PC-3 (cell line): ENCODE measurements around the gene RIC8B. TPM values are rescaled to one million over a fixed set of nuclear protein-coding genes. Genes with fewer than 3 reads are reported as not detected.

ENCODE experiments used
- ATAC-seq: fragments of 200-7000 bp; cut with Tn5 transposase; 2 replicates; pipeline ENCODE4 v1.9.1; 2020; ENCODE audit warnings: mild to moderate bottlenecking, moderate library complexity
- BruUV-seq: library from RNA; stranded (reverse); fragments of 400-500 nt; replicated peaks from 2 replicates; lab custom pipeline; 2021; lab: Mats Ljungman, UMichigan
- CTCF ChIA-PET: fragments of 300-600 bp; sonication (Branson Sonifier 250); formaldehyde crosslinking; loops from one replicate; lab custom pipeline; 2022; ENCODE audit warnings: antibody characterized with exemption; lab: Charles Lee
- POLR2A ChIA-PET: fragments of 300-600 bp; sonication (Branson Sonifier 250); formaldehyde crosslinking; loops from one replicate; lab custom pipeline; 2022; ENCODE audit warnings: antibody characterized with exemption; ENCODE audit not compliant: unreplicated experiment; lab: Charles Lee
- DNase-seq: peaks from one replicate; pipeline ENCODE4 v3.0.0-alpha.2; 2015
- H2AFZ ChIP-seq: fragments of 300-600 bp; sonication (generic); 2 replicates; pipeline ENCODE4 v1.6.0; 2016; ENCODE audit warnings: antibody characterized with exemption, low read length
- H3F3A ChIP-seq: fragments of 300-600 bp; sonication (generic); one replicate; pipeline ENCODE4 v1.6.0; 2017; ENCODE audit warnings: antibody characterized with exemption, low read length, control low read depth, mild to moderate bottlenecking; ENCODE audit not compliant: unreplicated experiment
- H3K27ac ChIP-seq: fragments of 300-600 bp; sonication (generic); 2 replicates; pipeline ENCODE4 v1.5.1; 2016; ENCODE audit warnings: mild to moderate bottlenecking, low read length
- H3K27me3 ChIP-seq: fragments of 300-600 bp; sonication (generic); 2 replicates; pipeline ENCODE4 v1.6.1; 2016; ENCODE audit warnings: low read length, mixed read lengths
- H3K36me3 ChIP-seq: fragments of 300-600 bp; sonication (generic); 2 replicates; pipeline ENCODE4 v1.6.1; 2016; ENCODE audit warnings: low read depth, mixed run types, low read length, mixed read lengths
- H3K4me1 ChIP-seq: fragments of 300-600 bp; sonication (generic); 2 replicates; pipeline ENCODE4 v1.5.1; 2016; ENCODE audit warnings: low read length; ENCODE audit not compliant: insufficient read depth
- H3K4me2 ChIP-seq: fragments of 300-600 bp; sonication (generic); 2 replicates; pipeline ENCODE4 v1.6.0; 2016; ENCODE audit warnings: low read length
- H3K4me3 ChIP-seq: fragments of 300-600 bp; sonication (generic); 2 replicates; pipeline ENCODE4 v1.5.1; 2016; ENCODE audit warnings: mild to moderate bottlenecking, low read length, mixed read lengths
- H3K79me2 ChIP-seq: fragments of 300-600 bp; sonication (generic); 2 replicates; pipeline ENCODE4 v1.6.1; 2017; ENCODE audit warnings: low read length, mixed read lengths
- H3K9ac ChIP-seq: fragments of 300-600 bp; sonication (generic); 2 replicates; pipeline ENCODE4 v1.6.0; 2016; ENCODE audit warnings: mild to moderate bottlenecking, low read length
- H3K9me2 ChIP-seq: fragments of 300-600 bp; sonication (generic); replicated peaks from 2 replicates; pipeline ENCODE4 v1.6.1; 2016; ENCODE audit warnings: mixed run types, low read length, mixed read lengths
- H3K9me3 ChIP-seq: fragments of 300-600 bp; sonication (generic); 2 replicates; pipeline ENCODE4 v1.6.1; 2016; ENCODE audit warnings: low read length, mixed read lengths
- H4K20me1 ChIP-seq: fragments of 300-600 bp; sonication (generic); 2 replicates; pipeline ENCODE4 v1.6.1; 2016; ENCODE audit warnings: low read length, mixed read lengths
- EZH2 ChIP-seq: fragments of 300-600 bp; sonication (generic); IDR thresholded peaks from one replicate; pipeline ENCODE4 v1.6.1; 2017; ENCODE audit warnings: antibody characterized with exemption, mild to moderate bottlenecking, low read length; ENCODE audit not compliant: unreplicated experiment
- EZH2phosphoT487 ChIP-seq: fragments of 300-600 bp; sonication (generic); IDR thresholded peaks from 2 replicates; pipeline ENCODE4 v1.6.1; 2018; ENCODE audit warnings: mild to moderate bottlenecking, antibody characterized with exemption, low read length, borderline replicate concordance
- intact Hi-C: fragments of 100-400 bp; cut with micrococcal nuclease; formaldehyde crosslinking; loops from 2 replicates; pipeline ENCODE4 v1.9.0; 2023
- total RNA-seq: library from RNA; depleted of rRNA; stranded (reverse); fragments of >200 nt; gene quantifications from 2 replicates; pipeline ENCODE4 v1.2.3, GENCODE V29; 2014
- TF ChIP-seq, protein P1 (sequence below): fragments of 300-600 bp; sonication (generic); conservative IDR thresholded peaks from 2 replicates; pipeline ENCODE4 v1.5.1; 2017; ENCODE audit warnings: antibody characterized with exemption, low read depth, mild to moderate bottlenecking, low read length

RIC8B gene
- total RNA-seq, 1 experiment from 2014 or later, result 8.6 TPM

DNA sequence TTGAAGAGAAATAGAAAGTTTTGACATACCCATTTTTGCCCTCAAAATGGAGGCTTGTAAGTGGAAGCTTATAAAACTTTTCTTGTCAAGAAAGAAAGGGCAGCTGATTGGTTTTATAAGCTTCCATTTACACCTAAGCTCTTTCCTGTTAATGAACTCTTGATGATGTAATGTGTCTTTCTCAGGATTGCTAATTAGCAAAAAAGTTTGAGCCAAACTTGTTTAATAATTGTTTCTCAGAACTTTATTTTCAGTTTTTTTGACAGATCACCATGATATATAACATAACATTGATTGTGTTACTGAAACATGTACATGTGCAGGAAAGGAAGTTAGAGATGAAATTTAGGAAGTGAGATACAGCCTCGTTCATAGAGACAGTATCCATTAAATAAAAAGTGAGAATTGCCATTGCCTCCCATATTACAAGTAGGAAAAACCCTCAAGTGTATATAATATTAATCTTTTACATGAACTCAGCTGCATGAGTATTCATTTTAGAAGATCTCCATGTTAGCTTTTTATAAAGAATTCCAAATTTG, 26.8 kb downstream of the RIC8B start:
- Histone ChIP-seq H3K4me2 (no peak overlapping the region), H3K4me3 (no peak overlapping the region), H4K20me1 (no peaks in the 10 kb centered on the region), H3K27ac (no peak overlapping the region), H2AFZ (no peak overlapping the region), H3K4me1 (no peaks in the 10 kb centered on the region), H3K27me3 (no peaks in the 10 kb centered on the region), H3K9me2 (no peaks in the 10 kb centered on the region), H3K9ac (no peak overlapping the region), H3K36me3 (no peaks in the 10 kb centered on the region), H3F3A (no peaks in the 10 kb centered on the region), H3K79me2 (no peaks in the 10 kb centered on the region), H3K9me3 (no peaks in the 10 kb centered on the region)
- DNase-seq (no peak), ATAC-seq (no peak)
- ChIA-PET POLR2A (no interaction called here), CTCF (no interaction called here)
- TF ChIP-seq, protein P1, sequence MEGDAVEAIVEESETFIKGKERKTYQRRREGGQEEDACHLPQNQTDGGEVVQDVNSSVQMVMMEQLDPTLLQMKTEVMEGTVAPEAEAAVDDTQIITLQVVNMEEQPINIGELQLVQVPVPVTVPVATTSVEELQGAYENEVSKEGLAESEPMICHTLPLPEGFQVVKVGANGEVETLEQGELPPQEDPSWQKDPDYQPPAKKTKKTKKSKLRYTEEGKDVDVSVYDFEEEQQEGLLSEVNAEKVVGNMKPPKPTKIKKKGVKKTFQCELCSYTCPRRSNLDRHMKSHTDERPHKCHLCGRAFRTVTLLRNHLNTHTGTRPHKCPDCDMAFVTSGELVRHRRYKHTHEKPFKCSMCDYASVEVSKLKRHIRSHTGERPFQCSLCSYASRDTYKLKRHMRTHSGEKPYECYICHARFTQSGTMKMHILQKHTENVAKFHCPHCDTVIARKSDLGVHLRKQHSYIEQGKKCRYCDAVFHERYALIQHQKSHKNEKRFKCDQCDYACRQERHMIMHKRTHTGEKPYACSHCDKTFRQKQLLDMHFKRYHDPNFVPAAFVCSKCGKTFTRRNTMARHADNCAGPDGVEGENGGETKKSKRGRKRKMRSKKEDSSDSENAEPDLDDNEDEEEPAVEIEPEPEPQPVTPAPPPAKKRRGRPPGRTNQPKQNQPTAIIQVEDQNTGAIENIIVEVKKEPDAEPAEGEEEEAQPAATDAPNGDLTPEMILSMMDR, result no peak
- TF ChIP-seq EZH2phosphoT487, result no peak
- no TSS peak for BruUV-seq
- intact Hi-C loops, result no loop called here

DNA sequence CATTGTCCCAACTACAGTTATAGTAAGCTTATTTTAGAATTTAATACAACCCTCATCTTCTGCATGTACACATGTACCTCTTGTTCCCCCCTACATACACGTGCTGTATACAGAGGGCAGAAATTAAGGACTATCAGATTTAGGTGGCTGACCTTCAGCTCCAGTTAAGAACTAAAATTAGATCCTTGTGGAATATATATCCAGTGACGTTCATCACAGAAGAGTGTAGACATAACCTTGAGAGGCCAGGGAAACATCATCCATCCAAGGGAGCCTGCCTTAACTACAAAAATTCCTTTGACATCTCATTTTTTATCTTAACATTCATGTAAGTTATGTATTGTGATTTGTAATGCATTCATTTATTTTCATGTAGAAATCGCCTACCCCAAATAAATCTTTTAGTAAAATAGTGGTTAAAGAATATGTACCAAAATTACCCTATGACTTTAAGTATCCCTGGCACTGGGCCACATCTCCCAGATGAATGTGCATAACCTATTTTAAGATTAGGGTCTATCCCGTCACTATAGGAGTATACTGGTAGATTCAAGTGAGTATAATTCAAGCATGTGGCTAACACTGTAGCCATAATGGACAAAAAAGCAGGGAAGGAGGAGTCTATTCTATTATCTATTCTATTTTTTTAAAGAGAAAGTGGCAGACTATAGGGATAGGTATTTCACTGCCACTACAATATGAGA, 27.5 kb downstream of the RIC8B start:
- DNase-seq (no peak), ATAC-seq (no peak)
- BruUV-seq, result no TSS peak
- H3K27me3 ChIP-seq, result no peaks in the 10 kb centered on the region
- no peaks in the 10 kb centered on the region for H3K4me1 ChIP-seq
- H3K36me3 ChIP-seq, result no peaks in the 10 kb centered on the region
- H2AFZ ChIP-seq, result no peak overlapping the region
- TF ChIP-seq EZH2 (no peak), EZH2phosphoT487 (no peak)
- TF ChIP-seq, protein P1, result no peak
- no peaks in the 10 kb centered on the region for H3K9me3 ChIP-seq
- H3K4me2 ChIP-seq, result no peak overlapping the region
- POLR2A ChIA-PET, result no interaction called here
- no peaks in the 10 kb centered on the region for H4K20me1 ChIP-seq
- H3K27ac ChIP-seq, result no peak overlapping the region
- CTCF ChIA-PET, result no interaction called here
- no peak overlapping the region for H3K9ac ChIP-seq
- H3K79me2 ChIP-seq, result no peaks in the 10 kb centered on the region
- H3K4me3 ChIP-seq, result no peak overlapping the region
- H3F3A ChIP-seq, result no peaks in the 10 kb centered on the region
- no peaks in the 10 kb centered on the region for H3K9me2 ChIP-seq
- intact Hi-C loops, result no loop called here

DNA sequence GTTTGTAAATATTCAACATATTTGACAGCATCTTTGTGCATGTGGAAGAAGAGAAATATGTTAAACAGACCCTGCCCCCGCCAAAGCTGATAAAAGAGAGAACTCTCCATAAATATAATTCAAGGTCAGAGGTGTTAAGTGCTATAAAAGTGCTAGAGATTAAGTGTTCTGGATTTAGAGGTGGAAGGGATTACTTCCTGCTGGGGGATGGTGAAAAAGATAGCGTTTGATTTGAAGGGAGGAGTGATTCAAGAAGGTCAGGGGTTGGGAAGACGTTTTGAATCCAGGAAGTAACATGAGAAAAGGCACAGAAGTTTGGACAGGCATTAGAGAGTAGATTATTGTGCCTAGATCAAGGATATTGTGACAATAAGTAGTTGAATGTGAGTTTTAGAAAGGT, 30.2 kb downstream of the RIC8B start:
- Histone ChIP-seq H3K9me2 (no peaks in the 10 kb centered on the region), H3K27ac (no peak overlapping the region), H3K27me3 (no peaks in the 10 kb centered on the region), H3K36me3 (no peaks in the 10 kb centered on the region), H3K4me3 (no peak overlapping the region), H4K20me1 (no peaks in the 10 kb centered on the region), H3F3A (no peaks in the 10 kb centered on the region), H3K9me3 (no peaks in the 10 kb centered on the region), H3K9ac (no peak overlapping the region), H2AFZ (no peak overlapping the region), H3K4me1 (no peaks in the 10 kb centered on the region), H3K4me2 (no peak overlapping the region), H3K79me2 (no peaks in the 10 kb centered on the region)
- DNase-seq (no peak), ATAC-seq (no peak)
- POLR2A ChIA-PET, result no interaction called here
- TF ChIP-seq, protein P1, result no peak
- TF ChIP-seq EZH2phosphoT487 (no peak), EZH2 (no peak)
- intact Hi-C loops, result no loop called here
- no TSS peak for BruUV-seq
- CTCF ChIA-PET, result no interaction called here
